HG03045 (cell line): ENCODE data around the gene NDRG3.
"Not testable (repeated sequence)": the region's sequence is repeated elsewhere in the genome, so short reads cannot be mapped to it uniquely, and the experiment has no call there.

Source experiments
- ATAC-seq: cut with Tn5 transposase; IDR thresholded peaks from one replicate; pipeline ENCODE4 v1.9.1; 2021; ENCODE audit warnings: mild to moderate bottlenecking, moderate library complexity; ENCODE audit not compliant: unreplicated experiment

NDRG3 gene

GRCh38 chr20:36646678-36647077 is 99.2 kb downstream of the NDRG3 start:
- ATAC-seq = no peak

- no peak for ATAC-seq
Observed at GRCh38 chr20:36645998-36646397, 99.9 kb downstream of the NDRG3 start, which contains the start of gene SLA2. SLA2 (minus strand) TSS chr20:36646196; CDS start chr20:36641335, 4,861 bp downstream.

- no peak for ATAC-seq
Observed at GRCh38 chr20:36645353-36645752, 100.5 kb downstream of the NDRG3 start.

DNA sequence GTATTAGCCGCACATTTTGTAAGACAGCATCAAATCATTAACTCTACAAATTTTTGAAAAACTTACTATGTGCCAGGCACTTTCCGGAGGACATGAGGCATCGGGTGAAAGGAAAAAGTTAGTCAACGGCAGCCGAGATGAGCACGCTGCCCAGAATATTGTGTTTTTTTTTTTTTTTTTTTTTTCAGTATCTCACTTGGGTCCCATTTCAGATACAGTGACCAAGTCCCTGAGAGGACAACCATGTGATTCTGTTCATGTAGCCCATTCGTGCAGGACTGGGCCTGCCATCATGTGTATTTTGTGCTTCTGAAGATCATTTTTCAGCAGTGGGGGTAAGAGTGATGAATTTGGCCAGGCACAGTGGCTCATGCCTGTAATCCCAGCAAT is 101.2 kb downstream of the NDRG3 start:
- no peak for ATAC-seq

DNA sequence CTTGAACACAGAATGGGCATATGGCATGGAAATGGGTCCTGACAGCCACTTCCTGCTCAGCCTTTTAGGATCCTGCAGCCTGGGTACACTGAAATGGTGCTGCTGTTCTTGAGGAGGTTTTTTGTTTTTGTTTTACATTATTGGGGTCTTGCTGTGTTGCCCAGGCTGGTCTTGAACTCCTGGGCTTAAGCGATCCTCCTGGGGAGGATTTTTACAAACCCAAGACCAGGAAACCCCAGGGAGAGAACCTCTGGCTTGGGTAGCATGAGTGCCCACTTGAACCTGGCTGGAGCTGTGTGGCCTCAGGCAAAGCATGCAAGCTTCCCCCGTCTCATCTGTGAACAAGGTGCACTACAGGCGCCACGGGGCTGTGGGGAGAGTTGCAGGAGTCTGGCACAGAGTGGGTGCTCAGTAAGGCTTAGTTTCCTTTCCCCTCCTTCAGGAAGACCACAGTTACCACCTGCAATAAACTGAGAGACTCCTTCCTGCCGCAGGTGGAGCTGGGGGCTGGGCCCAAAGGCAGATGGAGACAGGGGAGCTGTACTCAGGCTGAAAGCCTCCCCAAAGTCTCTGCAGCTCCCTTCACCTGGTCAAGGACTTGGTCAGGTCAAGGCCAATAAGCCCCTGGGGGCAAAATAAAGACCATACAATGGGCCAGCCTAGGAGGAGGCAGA is 101.7 kb downstream of the NDRG3 start:
- ATAC-seq = no peak

GRCh38 chr20:36642136-36642535 is 103.8 kb downstream of the NDRG3 start:
- no peak for ATAC-seq

GRCh38 chr20:36641506-36641843 is 104.4 kb downstream of the NDRG3 start:
- ATAC-seq = no peak

- ATAC-seq = not testable (repeated sequence)
Observed at GRCh38 chr20:36638876-36639400, 107.0 kb downstream of the NDRG3 start.

DNA sequence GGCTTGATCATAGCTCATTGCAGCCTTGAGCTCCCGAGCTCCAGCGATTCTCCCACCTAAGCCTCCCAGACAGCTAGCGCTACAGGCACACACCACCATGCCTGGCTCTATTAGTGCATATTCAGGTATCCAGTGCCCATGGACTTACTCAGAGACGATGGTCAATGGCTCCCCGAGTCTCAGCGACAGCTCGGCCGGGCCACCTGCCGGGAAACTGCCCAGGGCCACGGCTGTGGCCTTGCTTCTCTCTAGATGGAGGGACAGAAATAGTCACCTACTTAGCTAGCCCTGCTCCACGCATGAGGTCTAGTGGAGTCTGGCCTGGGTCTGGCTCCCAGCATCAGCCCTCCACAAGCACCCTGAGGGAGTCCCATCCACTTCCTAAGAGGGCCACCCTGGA is 111.5 kb downstream of the NDRG3 start:
- no peak for ATAC-seq

GRCh38 chr20:36633285-36633772 is 112.6 kb downstream of the NDRG3 start:
- no peak for ATAC-seq

DNA sequence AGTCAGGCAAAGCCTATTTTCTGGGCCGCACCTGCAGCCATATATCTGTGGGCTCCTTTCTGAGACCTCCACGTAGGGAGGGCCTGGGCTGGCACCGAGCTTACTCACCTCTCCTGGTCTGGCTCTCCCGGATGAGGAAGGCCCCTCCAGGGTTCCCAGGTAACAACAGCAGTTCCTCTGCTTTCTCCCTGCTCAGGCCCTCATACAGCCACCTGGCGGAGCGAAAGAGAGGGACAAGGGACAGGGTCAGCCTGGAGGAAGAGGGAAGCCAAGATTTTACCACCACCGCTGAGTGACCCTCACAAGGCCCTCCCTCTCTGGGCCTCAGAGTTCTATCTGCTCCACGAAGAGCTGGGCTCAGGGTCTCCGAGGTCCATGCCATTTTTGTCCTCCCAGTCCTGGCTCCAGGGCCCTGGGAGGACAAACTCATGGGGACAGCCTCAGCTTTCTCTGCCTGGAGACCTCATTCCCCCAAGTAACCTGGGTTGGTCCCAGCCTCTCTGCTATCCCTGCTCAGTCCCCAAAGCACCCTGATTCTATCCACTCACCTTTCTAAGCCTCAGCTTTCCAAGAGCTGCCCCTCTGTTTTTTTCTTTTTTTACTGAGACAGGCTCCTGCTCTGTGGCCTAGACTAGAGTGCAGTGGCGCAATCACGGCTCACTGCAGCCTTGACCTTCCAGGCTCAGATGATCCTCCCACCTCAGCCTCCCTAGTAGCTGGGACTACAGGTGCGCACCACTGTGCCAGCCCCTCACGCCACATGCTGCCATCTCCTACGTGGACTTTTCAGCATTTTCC is 113.2 kb downstream of the NDRG3 start:
- ATAC-seq = no peak

DNA sequence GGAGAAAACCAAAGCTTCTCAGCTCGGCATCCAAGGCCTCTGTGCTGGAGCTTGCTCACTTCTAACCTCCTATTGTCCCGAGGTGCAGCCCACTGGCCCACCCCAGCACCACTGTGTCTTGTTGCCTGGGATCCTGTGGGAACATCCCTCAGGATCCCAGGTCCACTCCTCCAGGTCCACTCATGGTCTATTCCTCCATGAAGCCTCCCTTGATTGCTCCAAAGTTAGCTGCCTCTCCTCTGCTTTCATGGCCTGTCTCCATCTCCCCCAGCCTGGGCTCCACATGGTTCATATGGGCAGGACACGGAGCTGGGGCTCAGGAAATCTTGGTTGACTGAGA is 113.8 kb downstream of the NDRG3 start:
- ATAC-seq = no peak

DNA sequence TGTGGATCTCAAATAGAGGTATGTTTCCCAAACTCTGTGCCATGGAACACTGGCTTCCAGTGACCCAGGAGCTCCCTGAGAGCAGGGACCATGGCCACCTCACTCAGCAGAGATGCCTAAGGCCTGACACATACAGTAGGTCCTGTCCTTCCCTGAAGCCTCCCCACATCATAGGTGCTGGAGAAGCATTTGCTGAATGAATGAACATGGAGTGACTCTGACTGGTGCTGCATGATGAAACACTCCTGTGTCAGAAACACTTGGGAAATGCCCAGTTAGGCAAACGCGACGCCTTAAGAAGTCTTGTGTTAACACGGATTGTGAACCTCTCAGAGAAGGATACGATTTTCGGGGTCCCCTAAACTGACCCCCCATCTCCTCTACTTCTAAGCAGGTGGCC is 114.2 kb downstream of the NDRG3 start:
- no peak for ATAC-seq

DNA sequence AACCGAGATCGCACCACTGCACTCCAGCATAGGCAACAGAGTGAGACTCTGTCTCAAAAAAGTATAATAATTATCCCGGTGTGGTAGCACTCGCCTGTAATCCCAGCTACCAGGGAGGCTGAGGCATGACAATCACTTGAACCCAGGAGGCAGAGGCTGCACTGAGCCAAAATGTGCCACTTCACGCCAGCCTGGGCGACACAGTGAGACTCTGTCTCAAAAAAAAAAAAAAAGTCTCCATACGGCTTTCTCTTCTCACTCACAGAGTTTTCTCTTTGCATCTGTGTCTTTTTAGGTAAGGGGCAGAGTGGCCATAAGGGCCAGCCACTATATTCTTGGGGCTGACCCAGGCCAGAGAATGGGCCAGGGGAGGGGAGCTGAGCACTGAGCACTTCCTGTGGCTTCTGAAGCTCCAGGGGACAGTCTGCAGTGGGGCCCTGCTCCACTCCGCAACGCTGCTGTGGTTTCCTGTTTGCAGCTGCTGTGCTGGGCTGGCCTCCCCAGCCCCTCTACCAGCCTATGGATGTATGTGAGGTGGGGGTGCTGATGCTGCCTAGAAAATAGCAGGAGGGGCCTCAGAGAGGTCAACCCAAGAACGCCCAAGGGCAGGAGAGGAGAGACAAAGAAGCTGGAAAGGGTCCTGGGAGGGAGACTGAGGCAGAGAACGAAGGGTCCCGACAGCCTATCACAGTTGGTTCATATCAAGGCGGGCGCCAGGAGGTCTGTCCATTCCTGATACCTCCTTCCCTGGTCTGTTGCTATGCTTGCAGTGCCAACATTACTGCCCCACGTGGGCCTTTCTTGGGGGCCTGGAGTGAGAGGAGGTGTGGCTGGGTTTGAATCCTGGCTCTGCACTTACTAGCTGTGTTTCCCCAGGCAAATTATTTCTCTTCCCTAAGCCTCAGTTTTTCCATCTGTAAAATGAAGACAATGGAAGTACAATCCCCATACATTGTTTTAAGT is 115.9 kb downstream of the NDRG3 start:
- ATAC-seq = no peak

GRCh38 chr20:36628076-36628475 is 117.8 kb downstream of the NDRG3 start:
- no peak for ATAC-seq

GRCh38 chr20:36624944-36625324 is 121.0 kb downstream of the NDRG3 start:
- no peak for ATAC-seq

DNA sequence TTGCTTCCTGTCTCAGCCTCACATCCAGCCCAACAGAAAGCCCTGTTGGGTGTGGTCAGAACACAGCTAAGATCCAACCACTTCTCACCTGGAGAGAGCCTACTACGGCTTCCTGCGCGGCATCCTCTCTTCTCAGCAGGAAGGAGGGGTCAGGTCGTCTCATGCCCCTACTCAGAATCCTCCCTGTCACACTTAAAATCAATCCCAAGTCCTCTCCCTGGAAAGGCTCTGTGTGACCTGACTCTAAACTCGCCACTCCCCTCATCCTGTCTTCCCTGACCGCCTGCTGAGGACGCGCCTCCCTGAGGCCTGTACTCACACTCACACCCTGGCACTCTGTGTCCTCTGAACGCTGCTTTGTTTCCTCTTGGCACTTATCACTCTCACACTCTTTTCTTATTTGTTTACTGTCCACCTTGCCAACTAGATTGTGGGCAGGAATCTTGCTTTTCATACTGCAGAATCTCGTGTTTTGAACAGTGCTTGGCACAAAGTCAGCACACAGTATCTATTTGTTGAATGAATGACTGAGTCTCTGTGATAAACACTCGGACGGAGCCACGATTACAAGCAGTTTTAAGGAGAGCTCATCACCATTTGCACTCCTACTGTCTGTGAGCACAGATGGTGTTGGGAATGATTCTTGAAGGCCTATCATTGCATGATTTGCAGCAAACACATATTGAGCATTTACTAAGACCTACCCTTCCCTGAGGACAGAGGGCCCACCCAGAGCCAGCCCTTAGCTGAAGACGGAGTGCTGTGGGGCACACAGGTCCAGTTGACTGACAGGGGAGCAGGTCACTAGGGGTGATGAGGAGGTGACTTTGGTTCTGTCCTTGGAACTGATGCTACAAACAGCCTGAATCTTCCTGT is 121.6 kb downstream of the NDRG3 start:
- no peak for ATAC-seq

DNA sequence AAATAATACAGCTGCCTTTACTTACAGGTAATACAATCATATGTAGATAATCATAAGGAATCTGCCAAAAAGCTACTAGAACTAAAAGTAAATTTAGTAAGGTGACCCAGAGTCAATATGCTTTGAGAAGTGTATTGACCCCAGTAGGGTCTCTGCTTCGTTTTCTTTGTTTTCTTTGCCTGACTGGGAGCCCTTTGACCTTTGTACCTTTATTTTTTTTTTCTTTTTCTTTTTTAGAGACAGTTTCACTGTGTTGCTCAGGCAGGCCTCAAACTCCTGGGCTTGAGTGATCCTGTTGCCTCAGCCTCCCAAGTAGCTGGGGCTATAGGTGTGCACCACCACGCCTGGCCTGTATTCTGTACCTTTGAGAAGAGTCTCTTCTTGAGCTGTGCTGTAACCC is 122.4 kb downstream of the NDRG3 start:
- ATAC-seq = no peak

GRCh38 chr20:36620917-36621316 is 125.0 kb downstream of the NDRG3 start:
- ATAC-seq = no peak
